GM20431 (cell line): ENCODE results near the gene RIPK3.

Experiments used
- in situ Hi-C: fragments of 300-500 bp; cut with MseI, MboI; formaldehyde crosslinking; loops from one replicate; pipeline ENCODE4 v1.15.0; 2020; ENCODE audit warnings: low sequenced_read_pairs; ENCODE audit not compliant: unreplicated experiment

RIPK3 gene

DNA sequence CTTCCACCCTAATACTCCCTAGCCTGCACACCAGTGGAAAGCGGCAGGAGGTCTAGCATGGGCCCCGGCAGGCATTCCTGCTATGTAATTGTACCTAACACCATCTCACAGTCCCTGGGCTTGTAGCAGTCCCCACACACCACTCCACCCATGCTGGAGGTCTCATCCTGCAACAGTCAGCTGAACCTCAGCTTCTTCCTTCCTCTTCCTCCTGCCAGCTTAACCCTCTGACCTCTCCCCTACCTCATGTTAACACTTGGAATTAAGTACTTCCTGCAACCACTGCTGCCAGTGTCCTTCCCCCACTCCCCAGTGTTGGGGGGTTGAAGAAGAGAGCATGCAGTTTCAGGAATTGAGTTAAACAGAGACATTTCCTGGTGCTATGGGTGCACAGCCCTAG, 12.5 kb downstream of the RIPK3 start:
- in situ Hi-C loops, result no loop called here

DNA sequence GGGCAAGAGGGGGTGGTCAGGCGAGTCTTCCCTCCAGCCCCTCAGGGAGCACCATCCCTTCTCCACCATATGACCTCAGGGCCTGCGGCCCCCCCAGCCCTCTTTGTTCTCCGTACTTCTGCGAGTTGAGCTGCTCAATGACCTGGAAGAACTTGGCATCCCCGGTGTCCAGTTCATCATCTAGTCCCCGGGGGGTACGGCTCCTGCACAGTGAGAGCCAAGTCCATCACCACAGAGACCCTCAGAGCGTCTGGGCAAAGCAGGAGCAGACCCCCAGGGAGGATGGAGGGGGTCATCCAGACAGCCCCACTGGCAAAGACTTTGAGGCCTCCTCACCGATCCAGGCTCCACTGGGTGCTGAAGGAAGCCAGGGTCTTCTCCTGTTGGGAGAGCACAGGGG, 13.8 kb downstream of the RIPK3 start:
- in situ Hi-C loops, result no loop called here

GRCh38 chr14:24325041-24325530, 14.7 kb downstream of the RIPK3 start:
- in situ Hi-C loops, result no loop called here

GRCh38 chr14:24324024-24324423, 15.8 kb downstream of the RIPK3 start:
- in situ Hi-C loops, result no loop called here

- in situ Hi-C loops, result no loop called here
Measured at GRCh38 chr14:24323341-24323740, 16.4 kb downstream of the RIPK3 start.

DNA sequence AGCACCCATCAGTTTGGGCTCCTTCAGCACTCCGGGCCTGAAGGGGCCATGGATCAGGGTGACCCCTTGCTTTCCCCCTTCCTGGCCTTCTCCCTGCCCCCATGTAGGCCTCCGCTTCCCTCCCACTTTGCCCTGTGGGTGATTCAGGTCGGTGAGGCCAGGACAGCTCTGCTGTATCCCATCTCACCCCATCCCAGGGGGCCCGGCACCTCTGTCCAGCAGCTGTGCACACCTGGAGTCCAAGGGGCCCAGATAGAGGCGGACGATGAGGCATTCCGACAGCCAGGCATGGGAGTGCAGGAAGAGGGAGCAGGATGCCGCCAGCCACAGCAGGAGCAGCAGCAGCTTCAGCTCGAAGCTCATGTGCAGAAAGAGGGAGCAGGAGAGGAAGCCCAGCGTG, 17.1 kb downstream of the RIPK3 start:
- in situ Hi-C loops, result no loop called here

DNA sequence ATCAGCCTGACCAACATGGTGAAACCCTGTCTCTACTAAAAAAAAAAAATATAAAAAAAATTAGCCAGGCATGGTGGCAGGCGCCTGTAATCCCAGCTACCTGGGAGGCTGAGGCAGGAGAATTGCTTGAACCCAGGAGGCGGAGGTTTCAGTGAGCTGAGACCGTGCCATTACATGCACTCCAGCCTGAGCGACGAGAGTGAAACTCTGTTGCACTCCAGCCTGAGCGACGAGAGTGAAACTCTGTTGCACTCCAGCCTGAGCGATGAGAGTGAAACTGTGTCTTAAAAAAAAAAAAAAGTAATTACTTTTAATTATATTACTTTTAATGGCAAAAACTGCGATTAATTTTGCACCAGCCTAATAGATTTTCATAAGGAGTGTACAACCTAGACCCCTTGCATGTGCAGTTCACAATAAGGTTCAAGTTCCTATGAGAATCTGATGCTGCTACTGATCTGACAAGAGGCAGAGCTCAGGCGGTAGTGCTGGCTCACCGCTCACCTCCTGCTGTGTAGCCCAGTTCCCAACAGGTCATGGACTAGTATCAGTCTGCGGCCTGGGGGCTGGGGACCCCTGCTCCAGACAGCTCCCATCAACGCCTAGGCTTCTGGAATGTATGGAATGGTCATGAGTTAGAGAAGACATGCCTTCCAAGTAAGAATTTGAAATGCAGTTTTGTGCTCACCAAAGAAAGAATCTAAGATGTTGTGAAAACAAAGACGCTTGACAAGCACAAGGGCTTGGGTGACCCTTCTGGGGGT, 18.4 kb downstream of the RIPK3 start:
- in situ Hi-C loops, result no loop called here

DNA sequence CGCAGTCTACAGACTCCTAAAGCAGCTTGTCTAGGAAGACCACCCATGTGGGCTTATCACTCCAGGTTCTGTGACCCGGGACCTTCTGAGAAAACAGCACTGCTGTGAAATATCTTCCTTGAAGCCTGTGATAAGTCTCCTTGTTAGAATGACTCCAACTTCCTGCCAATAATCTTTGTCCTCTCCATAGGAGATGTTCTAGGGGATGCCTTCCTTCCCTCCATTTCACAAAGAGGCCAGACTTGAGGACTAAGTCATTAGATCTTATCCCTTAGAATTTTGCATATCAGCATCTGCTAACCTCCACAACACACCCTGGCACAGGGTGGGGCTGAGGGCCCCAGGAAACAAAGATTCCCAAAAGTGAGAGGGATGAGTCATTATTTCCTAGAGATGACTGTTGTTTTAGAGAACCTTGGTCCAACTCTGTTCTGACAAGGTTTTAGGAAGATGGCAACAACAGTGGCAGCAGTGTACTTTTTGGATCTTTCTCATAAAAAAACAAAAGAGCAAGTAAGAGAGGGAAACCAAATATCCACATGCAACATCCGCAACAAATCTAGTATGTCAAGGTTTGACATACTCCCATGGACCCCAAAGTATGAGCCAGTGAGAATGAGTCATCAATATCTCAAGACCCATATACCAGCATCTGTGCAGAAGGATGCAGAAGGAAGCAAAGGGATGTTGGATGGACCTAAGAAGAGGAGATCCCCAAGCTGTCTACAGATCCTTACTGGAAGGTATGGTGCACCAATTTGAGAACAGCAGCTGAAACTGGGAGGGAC, 22.5 kb downstream of the RIPK3 start:
- in situ Hi-C loops, result no loop called here

- in situ Hi-C loops, result no loop called here
Measured at GRCh38 chr14:24316597-24316950, 23.2 kb downstream of the RIPK3 start.

DNA sequence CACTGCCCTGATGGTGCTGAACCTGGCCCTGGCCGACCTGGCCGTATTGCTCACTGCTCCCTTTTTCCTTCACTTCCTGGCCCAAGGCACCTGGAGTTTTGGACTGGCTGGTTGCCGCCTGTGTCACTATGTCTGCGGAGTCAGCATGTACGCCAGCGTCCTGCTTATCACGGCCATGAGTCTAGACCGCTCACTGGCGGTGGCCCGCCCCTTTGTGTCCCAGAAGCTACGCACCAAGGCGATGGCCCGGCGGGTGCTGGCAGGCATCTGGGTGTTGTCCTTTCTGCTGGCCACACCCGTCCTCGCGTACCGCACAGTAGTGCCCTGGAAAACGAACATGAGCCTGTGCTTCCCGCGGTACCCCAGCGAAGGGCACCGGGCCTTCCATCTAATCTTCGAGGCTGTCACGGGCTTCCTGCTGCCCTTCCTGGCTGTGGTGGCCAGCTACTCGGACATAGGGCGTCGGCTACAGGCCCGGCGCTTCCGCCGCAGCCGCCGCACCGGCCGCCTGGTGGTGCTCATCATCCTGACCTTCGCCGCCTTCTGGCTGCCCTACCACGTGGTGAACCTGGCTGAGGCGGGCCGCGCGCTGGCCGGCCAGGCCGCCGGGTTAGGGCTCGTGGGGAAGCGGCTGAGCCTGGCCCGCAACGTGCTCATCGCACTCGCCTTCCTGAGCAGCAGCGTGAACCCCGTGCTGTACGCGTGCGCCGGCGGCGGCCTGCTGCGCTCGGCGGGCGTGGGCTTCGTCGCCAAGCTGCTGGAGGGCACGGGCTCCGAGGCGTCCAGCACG, 23.8 kb downstream of the RIPK3 start:
- in situ Hi-C loops, result no loop called here

GRCh38 chr14:24315243-24315806, 24.5 kb downstream of the RIPK3 start:
- in situ Hi-C loops, result no loop called here

DNA sequence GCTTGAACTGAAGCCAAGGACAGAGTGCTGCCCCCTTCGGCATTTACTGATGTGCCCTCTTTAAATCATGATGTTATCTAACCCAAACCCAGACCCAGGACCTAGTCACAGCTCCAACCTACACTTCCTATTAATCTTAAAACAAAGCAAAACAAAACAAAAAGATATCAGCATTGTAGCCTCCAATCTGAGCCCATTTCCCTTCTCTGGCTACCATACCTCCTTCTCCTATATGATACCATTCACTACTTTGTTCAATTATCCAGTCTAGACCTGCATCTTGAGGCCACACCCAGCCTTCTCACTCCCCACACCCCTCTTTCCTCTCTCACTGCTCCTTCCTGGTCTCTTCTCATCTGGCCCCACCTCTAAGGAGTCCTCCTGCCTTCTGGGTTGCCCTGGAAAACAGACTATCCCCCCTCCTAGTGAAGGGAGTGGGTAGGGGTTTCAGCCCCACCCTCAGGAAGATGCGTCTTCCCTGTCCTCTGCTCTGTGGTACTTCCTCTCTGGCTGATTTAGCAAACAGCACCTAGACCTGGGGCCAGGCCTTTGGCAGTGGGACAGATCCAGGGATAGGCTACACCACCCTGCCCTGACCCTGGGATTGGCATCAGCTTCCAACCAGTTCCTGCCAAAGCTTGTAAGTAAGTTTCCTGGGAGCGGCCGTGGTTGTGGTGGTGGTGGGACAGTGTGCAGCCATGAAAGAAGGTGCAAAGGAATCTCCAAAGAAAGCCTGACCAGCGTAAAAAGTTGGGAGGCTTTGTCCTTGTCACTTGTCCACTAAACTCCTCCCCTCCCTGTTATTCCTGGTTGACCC, 25.2 kb downstream of the RIPK3 start:
- in situ Hi-C loops, result no loop called here

- in situ Hi-C loops, result no loop called here
Measured at GRCh38 chr14:24313913-24314312, 25.9 kb downstream of the RIPK3 start.

- in situ Hi-C loops, result no loop called here
Measured at GRCh38 chr14:24312736-24313507, 26.9 kb downstream of the RIPK3 start.

- in situ Hi-C loops, result no loop called here
Measured at GRCh38 chr14:24311837-24312615, 27.8 kb downstream of the RIPK3 start.

- in situ Hi-C loops, result no loop called here
Measured at GRCh38 chr14:24310646-24311604, 28.9 kb downstream of the RIPK3 start, which contains the start of gene LTB4R. Gene LTB4R (plus strand): TSS chr14:24311502. CDS start chr14:24315652, 4,150 bp downstream.

GRCh38 chr14:24310265-24310645, 29.5 kb downstream of the RIPK3 start:
- in situ Hi-C loops, result no loop called here
